Daoy (cell line): ENCODE data around the gene SLC45A2. TPM values are rescaled to one million over a fixed set of nuclear protein-coding genes. Genes with fewer than 3 reads are reported as not detected.

Source experiments
- DNase-seq: peaks from one replicate; pipeline ENCODE4 v3.0.0-alpha.2; 2015; ENCODE audit warnings: low read depth
- total RNA-seq: library from RNA; depleted of rRNA; stranded (reverse); fragments of >200 nt; shearing (Covaris generic); gene quantifications from 2 replicates; pipeline ENCODE4 v1.2.3, GENCODE V29; 2014

Gene SLC45A2
- total RNA-seq, 1 experiment from 2014 or later: not detected

GRCh38 chr5:34007621-34008600, 23.4 kb upstream of the SLC45A2 start, which contains the start of gene AMACR:
AMACR (minus strand) TSS chr5:34008050; CDS start chr5:34008019, 31 bp downstream.
- peak; percentile 93 for DNase-seq

GRCh38 chr5:34007201-34007620, 22.7 kb upstream of the SLC45A2 start:
- DNase-seq: peak; percentile 5

GRCh38 chr5:34005681-34006080, 21.2 kb upstream of the SLC45A2 start:
- no peak for DNase-seq

GRCh38 chr5:34005211-34005610, 20.7 kb upstream of the SLC45A2 start:
- no peak for DNase-seq

- DNase-seq: no peak
Measured at GRCh38 chr5:34003941-34004340, 19.4 kb upstream of the SLC45A2 start.

- no peak for DNase-seq
Measured at GRCh38 chr5:34002629-34003328, 18.3 kb upstream of the SLC45A2 start.

GRCh38 chr5:34001241-34001841, 16.8 kb upstream of the SLC45A2 start:
- peak; percentile 28 for DNase-seq

GRCh38 chr5:33999978-34000377, 15.5 kb upstream of the SLC45A2 start:
- no peak for DNase-seq

- DNase-seq: peak; percentile 50
Measured at GRCh38 chr5:33997331-33997983, 13.0 kb upstream of the SLC45A2 start.

GRCh38 chr5:33995865-33996264, 11.4 kb upstream of the SLC45A2 start:
- no peak for DNase-seq

GRCh38 chr5:33994845-33995244, 10.4 kb upstream of the SLC45A2 start:
- DNase-seq: no peak

GRCh38 chr5:33992864-33993263, 8.4 kb upstream of the SLC45A2 start:
- no peak for DNase-seq

GRCh38 chr5:33985447-33985846, 954 bp upstream of the SLC45A2 start:
- no peak for DNase-seq

GRCh38 chr5:33984178-33984577, 315 bp downstream of the SLC45A2 start:
- DNase-seq: no peak

GRCh38 chr5:33981408-33982162, 2.9 kb downstream of the SLC45A2 start:
- no peak for DNase-seq

GRCh38 chr5:33980030-33980429, 4.5 kb downstream of the SLC45A2 start:
- DNase-seq: no peak

GRCh38 chr5:33978306-33978705, 6.2 kb downstream of the SLC45A2 start:
- DNase-seq: no peak

- no peak for DNase-seq
Measured at GRCh38 chr5:33976307-33976706, 8.2 kb downstream of the SLC45A2 start.

- DNase-seq: no peak
Measured at GRCh38 chr5:33975852-33976251, 8.6 kb downstream of the SLC45A2 start.

- no peak for DNase-seq
Measured at GRCh38 chr5:33973271-33973670, 11.2 kb downstream of the SLC45A2 start.
